Large intestine (tissue), 12 donors: ENCODE results near the gene GLB1L2. TPM values are rescaled to one million over a fixed set of nuclear protein-coding genes. Genes with fewer than 3 reads are reported as not detected.
"Not testable (repeated sequence)": the region's sequence is repeated elsewhere in the genome, so short reads cannot be mapped to it uniquely, and the experiment has no call there.

Experiments used
- DNase-seq, 2 donors: peaks; one replicate each; pipeline versions ENCODE4 v3.0.0 to v3.0.0-alpha.2; 2013
- H3K27ac ChIP-seq: one replicate; pipeline ENCODE4 v1.5.1; 2013; ENCODE audit warnings: low read length
- H3K27me3 ChIP-seq: 2 replicates; pipeline ENCODE4 v1.6.1; 2013; ENCODE audit warnings: low read length; ENCODE audit not compliant: control insufficient read depth, insufficient read depth
- H3K36me3 ChIP-seq: 2 replicates; pipeline ENCODE4 v1.6.1; 2013; ENCODE audit warnings: low read length; ENCODE audit not compliant: control insufficient read depth, insufficient read depth
- H3K4me1 ChIP-seq: one replicate; pipeline ENCODE4 v1.6.1; 2013; ENCODE audit warnings: low read length; ENCODE audit not compliant: control insufficient read depth, insufficient read depth
- H3K4me3 ChIP-seq: one replicate; pipeline ENCODE4 v1.5.1; 2013; ENCODE audit warnings: low read length
- H3K9me3 ChIP-seq: one replicate; pipeline ENCODE4 v1.6.1; 2013; ENCODE audit warnings: mild to moderate bottlenecking, low read depth, low read length, moderate library complexity; ENCODE audit not compliant: control insufficient read depth
- WGBS: methylation state at CpG from one replicate; pipeline ENCODE4 v1.1.5; 2013; ENCODE audit warnings: low lambda C conversion rate; ENCODE audit not compliant: insufficient coverage; 5-methylcytosine and 5-hydroxymethylcytosine counted together
- long read RNA-seq, 11 donors: transcript quantifications; one replicate each; lab custom pipeline, GENCODE V29; 2026
- polyA plus RNA-seq: library from polyadenylated mRNA; unstranded; fragments of 120-200 nt; gene quantifications from one replicate; pipeline ENCODE4 v1.2.1, GENCODE V29; 2013

Gene GLB1L2
- 6.7 TPM for polyA plus RNA-seq
- long read RNA-seq, donor 1, result 0 reads
- long read RNA-seq, donor 2, result 0 reads
- long read RNA-seq, donor 3, result 0 reads
- long read RNA-seq, donor 4, result 0 reads
- long read RNA-seq, donor 5, result 0 reads
- long read RNA-seq, donor 6, result 0 reads
- long read RNA-seq, donor 7, partial matches to known transcripts, result 0 of 1 reads
- long read RNA-seq, donor 7, other reads (novel, unspliced or antisense), result 0 of 1 reads
- long read RNA-seq, donor 8, result 0 reads
- long read RNA-seq, donor 9, result 0 reads
- long read RNA-seq, donor 10, result 0 reads
- long read RNA-seq, donor 11, partial matches to known transcripts, result 0 of 1 reads
- long read RNA-seq, donor 11, other reads (novel, unspliced or antisense), result 0 of 1 reads

- Histone ChIP-seq H3K4me3 (peak within 1 kb of the TSS; percentile 57), H3K36me3 (no peaks in the 10 kb centered on the region), H3K27me3 (peaks cover 39% of the 10 kb centered on the region), H3K4me1 (peaks cover 13% of the 10 kb centered on the region), H3K9me3 (no peaks in the 10 kb centered on the region), H3K27ac (no peak within 1 kb of the TSS)
- 10% methylated on average over 1 of the region's 80 CpGs for WGBS
- DNase-seq, result peak; percentile 77 to 83
These were observed at the start of gene GLB1L2 for GRCh38 chr11:134331354-134332188. GLB1L2 (plus strand) TSS chr11:134331988; CDS start chr11:134332062, 74 bp downstream.

GRCh38 chr11:134282121-134283045 lies 49.4 kb upstream of the GLB1L2 start:
- Histone ChIP-seq H3K27me3 (peaks cover 24% of the 10 kb centered on the region), H3K9me3 (no peaks in the 10 kb centered on the region), H3K27ac (no peak overlapping the region), H3K36me3 (no peaks in the 10 kb centered on the region), H3K4me1 (no peaks in the 10 kb centered on the region), H3K4me3 (no peak overlapping the region)
- 83% methylated on average over 1 of the region's 22 CpGs for WGBS
- DNase-seq, result no peak

- Histone ChIP-seq H3K27ac (no peak overlapping the region), H3K4me3 (no peak overlapping the region), H3K27me3 (peaks cover 14% of the 10 kb centered on the region), H3K36me3 (no peaks in the 10 kb centered on the region), H3K4me1 (no peaks in the 10 kb centered on the region), H3K9me3 (no peaks in the 10 kb centered on the region)
- no CpG with 5 or more reads among the region's 16 CpGs for WGBS
- DNase-seq, result no peak
These were observed 48.1 kb upstream of the GLB1L2 start for GRCh38 chr11:134283461-134284230.

- DNase-seq, H3K4me1 ChIP-seq, H3K9me3 ChIP-seq, H3K4me3 ChIP-seq, H3K36me3 ChIP-seq, H3K27ac ChIP-seq: not testable (repeated sequence)
- peaks cover 13% of the 10 kb centered on the region for H3K27me3 ChIP-seq
- WGBS, result 100% methylated on average over 2 of the region's 5 CpGs
These were observed 47.4 kb upstream of the GLB1L2 start for GRCh38 chr11:134284349-134284748.

GRCh38 chr11:134287561-134287960 lies 44.2 kb upstream of the GLB1L2 start:
- Histone ChIP-seq H3K27me3 (peaks cover 4% of the 10 kb centered on the region), H3K9me3 (no peaks in the 10 kb centered on the region), H3K4me3 (no peak overlapping the region), H3K27ac (no peak overlapping the region), H3K36me3 (no peaks in the 10 kb centered on the region), H3K4me1 (no peaks in the 10 kb centered on the region)
- WGBS, result no CpG with 5 or more reads among the region's 12 CpGs
- DNase-seq, result no peak

GRCh38 chr11:134288486-134288885 lies 43.3 kb upstream of the GLB1L2 start:
- WGBS, result no CpG with 5 or more reads among the region's 13 CpGs
- Histone ChIP-seq H3K36me3 (no peaks in the 10 kb centered on the region), H3K9me3 (no peaks in the 10 kb centered on the region), H3K4me3 (no peak overlapping the region), H3K4me1 (no peaks in the 10 kb centered on the region), H3K27me3 (peaks cover 9% of the 10 kb centered on the region), H3K27ac (no peak overlapping the region)
- DNase-seq, result no peak

- no peak for DNase-seq
- Histone ChIP-seq H3K27ac (no peak overlapping the region), H3K27me3 (peaks cover 12% of the 10 kb centered on the region), H3K4me3 (no peak overlapping the region), H3K36me3 (no peaks in the 10 kb centered on the region), H3K9me3 (no peaks in the 10 kb centered on the region), H3K4me1 (no peaks in the 10 kb centered on the region)
- no CpG with 5 or more reads among the region's 4 CpGs for WGBS
These were observed 42.6 kb upstream of the GLB1L2 start for GRCh38 chr11:134289167-134289566.

- Histone ChIP-seq H3K27me3 (peaks cover 12% of the 10 kb centered on the region), H3K9me3 (no peaks in the 10 kb centered on the region), H3K27ac (no peak overlapping the region), H3K4me3 (no peak overlapping the region), H3K4me1 (no peaks in the 10 kb centered on the region), H3K36me3 (no peaks in the 10 kb centered on the region)
- no peak for DNase-seq
- 40% methylated on average over 2 of the region's 12 CpGs for WGBS
These were observed 42.0 kb upstream of the GLB1L2 start for GRCh38 chr11:134289789-134290188.

GRCh38 chr11:134290646-134291045 lies 41.1 kb upstream of the GLB1L2 start:
- Histone ChIP-seq H3K27me3 (peaks cover 12% of the 10 kb centered on the region), H3K36me3 (no peaks in the 10 kb centered on the region), H3K9me3 (no peaks in the 10 kb centered on the region), H3K4me3 (no peak overlapping the region), H3K4me1 (no peaks in the 10 kb centered on the region), H3K27ac (no peak overlapping the region)
- DNase-seq, result no peak
- WGBS, result 100% methylated on average over 1 of the region's 7 CpGs
